ENCODE results near the gene BBS9.

The BBS9 gene

GRCh38 chr7:33578881-33579672 is 449.7 kb downstream of the BBS9 start:
- Histone ChIP-seq H3K9me3 (ENCODE audit: low read depth, low read length) (no peaks in the 10 kb centered on the region), H3K27ac (no peak overlapping the region), H3K9ac (ENCODE audit: insufficient read length) (no peak overlapping the region), H3K36me3 (ENCODE audit: insufficient read depth, low read length) (no peaks in the 10 kb centered on the region), H3K4me3 (no peak overlapping the region)
- TF ChIP-seq FOXP2 (optimal IDR thresholded peaks at IDR 0.05; ENCODE audit: control extremely low read depth, extremely low read length, insufficient read depth) = no peak
- no peak for TF ChIP-seq EZH2 (IDR thresholded peaks at IDR 0.05)
- no peak for TF ChIP-seq POLR2AphosphoS5 (IDR thresholded peaks at IDR 0.05; ENCODE audit: borderline replicate concordance, low read depth, low read length)
- no peak for DNase-seq (ENCODE audit: low read depth, low spot score)

GRCh38 chr7:33579673-33579960 is 450.3 kb downstream of the BBS9 start:
- no peak for DNase-seq (ENCODE audit: low read depth, low spot score)
- TF ChIP-seq POLR2AphosphoS5 (IDR thresholded peaks at IDR 0.05; ENCODE audit: borderline replicate concordance, low read depth, low read length) = no peak
- no peak for TF ChIP-seq FOXP2 (optimal IDR thresholded peaks at IDR 0.05; ENCODE audit: control extremely low read depth, extremely low read length, insufficient read depth)
- no peak for TF ChIP-seq EZH2 (IDR thresholded peaks at IDR 0.05)
- Histone ChIP-seq H3K4me3 (no peak overlapping the region), H3K36me3 (ENCODE audit: insufficient read depth, low read length) (no peaks in the 10 kb centered on the region), H3K9ac (ENCODE audit: insufficient read length) (no peak overlapping the region), H3K9me3 (ENCODE audit: low read depth, low read length) (no peaks in the 10 kb centered on the region), H3K27ac (no peak overlapping the region)

GRCh38 chr7:33581236-33581635 is 451.9 kb downstream of the BBS9 start:
- no peak for TF ChIP-seq EZH2 (IDR thresholded peaks at IDR 0.05)
- TF ChIP-seq FOXP2 (optimal IDR thresholded peaks at IDR 0.05; ENCODE audit: control extremely low read depth, extremely low read length, insufficient read depth) = no peak
- no peak for TF ChIP-seq POLR2AphosphoS5 (IDR thresholded peaks at IDR 0.05; ENCODE audit: borderline replicate concordance, low read depth, low read length)
- no peaks in the 10 kb centered on the region for H3K36me3 ChIP-seq (ENCODE audit: insufficient read depth, low read length)
- DNase-seq (ENCODE audit: low read depth, low spot score) = no peak
- H3K27ac ChIP-seq = no peak overlapping the region
- H3K4me3 ChIP-seq = no peak overlapping the region
- no peak overlapping the region for H3K9ac ChIP-seq (ENCODE audit: insufficient read length)
- no peaks in the 10 kb centered on the region for H3K9me3 ChIP-seq (ENCODE audit: low read depth, low read length)

- no peak for TF ChIP-seq POLR2AphosphoS5 (IDR thresholded peaks at IDR 0.05; ENCODE audit: borderline replicate concordance, low read depth, low read length)
- no peak for TF ChIP-seq EZH2 (IDR thresholded peaks at IDR 0.05)
- TF ChIP-seq FOXP2 (optimal IDR thresholded peaks at IDR 0.05; ENCODE audit: control extremely low read depth, extremely low read length, insufficient read depth) = no peak
- H3K27ac ChIP-seq = no peak overlapping the region
- no peak overlapping the region for H3K4me3 ChIP-seq
- no peak for DNase-seq (ENCODE audit: low read depth, low spot score)
- no peak overlapping the region for H3K9ac ChIP-seq (ENCODE audit: insufficient read length)
- H3K9me3 ChIP-seq (ENCODE audit: low read depth, low read length) = no peaks in the 10 kb centered on the region
- H3K36me3 ChIP-seq (ENCODE audit: insufficient read depth, low read length) = no peaks in the 10 kb centered on the region
Observed at GRCh38 chr7:33582104-33582503, 452.7 kb downstream of the BBS9 start.

GRCh38 chr7:33582533-33582932 is 453.2 kb downstream of the BBS9 start:
- no peak for TF ChIP-seq POLR2AphosphoS5 (IDR thresholded peaks at IDR 0.05; ENCODE audit: borderline replicate concordance, low read depth, low read length)
- no peak for TF ChIP-seq FOXP2 (optimal IDR thresholded peaks at IDR 0.05; ENCODE audit: control extremely low read depth, extremely low read length, insufficient read depth)
- no peak for TF ChIP-seq EZH2 (IDR thresholded peaks at IDR 0.05)
- no peak overlapping the region for H3K27ac ChIP-seq
- H3K9me3 ChIP-seq (ENCODE audit: low read depth, low read length) = no peaks in the 10 kb centered on the region
- no peak for DNase-seq (ENCODE audit: low read depth, low spot score)
- no peaks in the 10 kb centered on the region for H3K36me3 ChIP-seq (ENCODE audit: insufficient read depth, low read length)
- no peak overlapping the region for H3K4me3 ChIP-seq
- no peak overlapping the region for H3K9ac ChIP-seq (ENCODE audit: insufficient read length)

GRCh38 chr7:33589911-33590310 is 460.5 kb downstream of the BBS9 start:
- Histone ChIP-seq H3K4me3 (no peak overlapping the region), H3K27ac (no peak overlapping the region), H3K9me3 (ENCODE audit: low read depth, low read length) (no peaks in the 10 kb centered on the region), H3K36me3 (ENCODE audit: insufficient read depth, low read length) (no peaks in the 10 kb centered on the region), H3K9ac (ENCODE audit: insufficient read length) (no peak overlapping the region)
- no peak for DNase-seq (ENCODE audit: low read depth, low spot score)
- TF ChIP-seq FOXP2 (optimal IDR thresholded peaks at IDR 0.05; ENCODE audit: control extremely low read depth, extremely low read length, insufficient read depth) (no peak), POLR2AphosphoS5 (IDR thresholded peaks at IDR 0.05; ENCODE audit: borderline replicate concordance, low read depth, low read length) (no peak), EZH2 (IDR thresholded peaks at IDR 0.05) (no peak)

DNA sequence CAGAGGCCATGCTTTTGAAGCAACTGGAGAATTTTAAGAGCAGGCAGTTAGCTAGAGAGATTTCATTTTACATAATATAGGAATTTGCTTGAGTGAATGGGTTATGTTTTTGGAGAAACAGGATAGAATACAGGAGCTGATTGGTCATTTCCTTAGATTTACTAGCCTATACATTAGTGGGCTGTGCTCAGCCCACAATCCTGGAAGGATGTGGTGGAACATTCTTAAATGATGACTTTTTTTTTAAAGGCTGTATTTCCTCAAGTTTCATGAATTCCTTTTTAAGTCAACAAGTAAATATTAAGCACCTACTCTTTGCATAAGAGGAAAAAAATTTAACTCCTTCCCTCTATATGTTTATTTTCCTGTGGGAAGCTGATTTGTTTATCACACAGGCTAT is 461.6 kb downstream of the BBS9 start:
- no peak for DNase-seq (ENCODE audit: low read depth, low spot score)
- no peak overlapping the region for H3K9ac ChIP-seq (ENCODE audit: insufficient read length)
- no peak overlapping the region for H3K27ac ChIP-seq
- H3K9me3 ChIP-seq (ENCODE audit: low read depth, low read length) = no peaks in the 10 kb centered on the region
- H3K4me3 ChIP-seq = no peak overlapping the region
- no peak for TF ChIP-seq FOXP2 (optimal IDR thresholded peaks at IDR 0.05; ENCODE audit: control extremely low read depth, extremely low read length, insufficient read depth)
- no peak for TF ChIP-seq EZH2 (IDR thresholded peaks at IDR 0.05)
- TF ChIP-seq POLR2AphosphoS5 (IDR thresholded peaks at IDR 0.05; ENCODE audit: borderline replicate concordance, low read depth, low read length) = no peak
- H3K36me3 ChIP-seq (ENCODE audit: insufficient read depth, low read length) = no peaks in the 10 kb centered on the region

- Histone ChIP-seq H3K9me3 (ENCODE audit: low read depth, low read length) (no peaks in the 10 kb centered on the region), H3K4me3 (no peak overlapping the region), H3K36me3 (ENCODE audit: insufficient read depth, low read length) (no peaks in the 10 kb centered on the region), H3K9ac (ENCODE audit: insufficient read length) (no peak overlapping the region), H3K27ac (no peak overlapping the region)
- DNase-seq (ENCODE audit: low read depth, low spot score) = no peak
- no peak for TF ChIP-seq POLR2AphosphoS5 (IDR thresholded peaks at IDR 0.05; ENCODE audit: borderline replicate concordance, low read depth, low read length)
Observed at GRCh38 chr7:33591490-33591889, 462.1 kb downstream of the BBS9 start.

DNA sequence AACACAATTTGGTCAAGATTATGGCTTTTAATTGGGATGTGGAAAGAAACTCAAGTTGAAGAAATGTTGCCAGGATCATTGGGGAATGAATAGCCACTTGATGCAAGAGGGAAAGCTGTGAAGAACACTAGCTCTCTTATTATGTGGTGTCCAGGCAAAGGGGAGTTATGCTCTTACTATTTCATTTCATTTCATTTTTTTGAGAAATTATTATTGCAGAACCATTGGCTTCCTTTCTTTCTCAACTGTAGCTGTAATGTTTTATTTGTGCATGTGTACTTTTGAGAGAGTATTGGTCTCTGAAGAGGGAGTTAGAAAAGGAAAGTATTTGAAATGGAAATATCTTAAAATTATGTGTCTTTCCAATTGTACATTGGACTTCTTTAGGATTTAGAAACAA is 463.4 kb downstream of the BBS9 start:
- H3K9me3 ChIP-seq (ENCODE audit: low read depth, low read length) = no peaks in the 10 kb centered on the region
- H3K36me3 ChIP-seq (ENCODE audit: insufficient read depth, low read length) = no peaks in the 10 kb centered on the region
- no peak for DNase-seq (ENCODE audit: low read depth, low spot score)
- H3K9ac ChIP-seq (ENCODE audit: insufficient read length) = no peak overlapping the region
- no peak overlapping the region for H3K4me3 ChIP-seq
- no peak overlapping the region for H3K27ac ChIP-seq
- TF ChIP-seq POLR2AphosphoS5 (IDR thresholded peaks at IDR 0.05; ENCODE audit: borderline replicate concordance, low read depth, low read length) (no peak), EZH2 (IDR thresholded peaks at IDR 0.05) (no peak), FOXP2 (optimal IDR thresholded peaks at IDR 0.05; ENCODE audit: control extremely low read depth, extremely low read length, insufficient read depth) (no peak)

All from SK-N-MC (cell line).